Bronchial epithelial cell (primary cell): ENCODE results near the gene SPTLC3. TPM values are rescaled to one million over a fixed set of nuclear protein-coding genes. Genes with fewer than 3 reads are reported as not detected.

Experiments
- DNase-seq: peaks from one replicate; pipeline ENCODE4 v3.0.0-alpha.2; 2010; ENCODE audit warnings: low read depth
- FAIRE-seq: peaks from 2 replicates; lab custom pipeline; 2011; peaks lifted over from hg19 to GRCh38; lab: Jason Lieb, UNC
- H3K27me3 ChIP-seq: 2 replicates; pipeline ENCODE4 v1.5.1; 2011; ENCODE audit warnings: low read length; ENCODE audit not compliant: control insufficient read depth, insufficient read depth
- H3K36me3 ChIP-seq: 2 replicates; pipeline ENCODE4 v1.5.1; 2011; ENCODE audit warnings: low read length; ENCODE audit not compliant: control insufficient read depth, insufficient read depth
- H3K4me3 ChIP-seq: 2 replicates; pipeline ENCODE4 v1.5.1; 2011; ENCODE audit warnings: mild to moderate bottlenecking, low read depth, low read length, control low read depth
- total RNA-seq: library from RNA; depleted of rRNA; stranded (reverse); fragments of >200 nt; gene quantifications from 2 replicates; pipeline ENCODE4 v1.2.1, GENCODE V29; 2014
- TF ChIP-seq, protein P1 (sequence below): IDR thresholded peaks from 2 replicates; pipeline ENCODE4 v1.5.1; 2011; ENCODE audit warnings: mild to moderate bottlenecking, moderate library complexity, low read length, control low read depth, inconsistent platforms; ENCODE audit not compliant: insufficient read depth, severe bottlenecking

The SPTLC3 gene
- total RNA-seq, 1 donor from 2014 or later = 2.4 TPM

GRCh38 chr20:13102237-13102636, 93.5 kb downstream of the SPTLC3 start:
- FAIRE-seq (no peak), DNase-seq (no peak)
- Histone ChIP-seq H3K27me3 (no peaks in the 10 kb centered on the region), H3K36me3 (no peaks in the 10 kb centered on the region), H3K4me3 (no peak overlapping the region)
- TF ChIP-seq, protein P1, sequence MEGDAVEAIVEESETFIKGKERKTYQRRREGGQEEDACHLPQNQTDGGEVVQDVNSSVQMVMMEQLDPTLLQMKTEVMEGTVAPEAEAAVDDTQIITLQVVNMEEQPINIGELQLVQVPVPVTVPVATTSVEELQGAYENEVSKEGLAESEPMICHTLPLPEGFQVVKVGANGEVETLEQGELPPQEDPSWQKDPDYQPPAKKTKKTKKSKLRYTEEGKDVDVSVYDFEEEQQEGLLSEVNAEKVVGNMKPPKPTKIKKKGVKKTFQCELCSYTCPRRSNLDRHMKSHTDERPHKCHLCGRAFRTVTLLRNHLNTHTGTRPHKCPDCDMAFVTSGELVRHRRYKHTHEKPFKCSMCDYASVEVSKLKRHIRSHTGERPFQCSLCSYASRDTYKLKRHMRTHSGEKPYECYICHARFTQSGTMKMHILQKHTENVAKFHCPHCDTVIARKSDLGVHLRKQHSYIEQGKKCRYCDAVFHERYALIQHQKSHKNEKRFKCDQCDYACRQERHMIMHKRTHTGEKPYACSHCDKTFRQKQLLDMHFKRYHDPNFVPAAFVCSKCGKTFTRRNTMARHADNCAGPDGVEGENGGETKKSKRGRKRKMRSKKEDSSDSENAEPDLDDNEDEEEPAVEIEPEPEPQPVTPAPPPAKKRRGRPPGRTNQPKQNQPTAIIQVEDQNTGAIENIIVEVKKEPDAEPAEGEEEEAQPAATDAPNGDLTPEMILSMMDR = no peak

- TF ChIP-seq, protein P1 = no peak
- Histone ChIP-seq H3K27me3 (no peaks in the 10 kb centered on the region), H3K36me3 (no peaks in the 10 kb centered on the region), H3K4me3 (no peak overlapping the region)
- FAIRE-seq = peak; percentile 64
- no peak for DNase-seq
Measured at GRCh38 chr20:13102694-13103093, 93.9 kb downstream of the SPTLC3 start.

DNA sequence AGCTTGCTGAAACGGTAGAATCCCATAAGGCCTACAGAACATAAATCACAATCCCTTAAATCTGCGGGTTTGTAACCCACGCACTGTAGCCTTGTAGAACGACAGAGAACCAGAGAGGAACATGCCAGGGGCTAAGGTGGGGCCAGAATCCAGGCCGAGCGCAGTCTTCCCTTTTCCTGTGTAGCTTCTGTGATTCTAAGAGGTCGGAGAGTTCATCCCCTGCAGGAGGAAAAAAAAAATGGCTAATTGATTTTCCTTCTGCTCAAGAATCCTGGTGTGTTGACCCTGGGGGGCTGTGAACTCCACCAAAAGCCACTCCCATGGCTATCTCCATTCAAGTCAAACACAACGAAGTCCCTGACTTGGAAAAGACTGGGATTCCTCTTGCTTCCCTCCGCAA, 96.3 kb downstream of the SPTLC3 start:
- H3K36me3 ChIP-seq = no peaks in the 10 kb centered on the region
- TF ChIP-seq, protein P1 = no peak
- FAIRE-seq (no peak), DNase-seq (no peak)
- H3K27me3 ChIP-seq = no peaks in the 10 kb centered on the region
- H3K4me3 ChIP-seq = no peak overlapping the region

- FAIRE-seq (no peak), DNase-seq (peak; percentile 40)
- Histone ChIP-seq H3K4me3 (no peak overlapping the region), H3K27me3 (no peaks in the 10 kb centered on the region), H3K36me3 (no peaks in the 10 kb centered on the region)
- TF ChIP-seq, protein P1 = peak; percentile 39
Measured at GRCh38 chr20:13105864-13106457, 97.2 kb downstream of the SPTLC3 start.

DNA sequence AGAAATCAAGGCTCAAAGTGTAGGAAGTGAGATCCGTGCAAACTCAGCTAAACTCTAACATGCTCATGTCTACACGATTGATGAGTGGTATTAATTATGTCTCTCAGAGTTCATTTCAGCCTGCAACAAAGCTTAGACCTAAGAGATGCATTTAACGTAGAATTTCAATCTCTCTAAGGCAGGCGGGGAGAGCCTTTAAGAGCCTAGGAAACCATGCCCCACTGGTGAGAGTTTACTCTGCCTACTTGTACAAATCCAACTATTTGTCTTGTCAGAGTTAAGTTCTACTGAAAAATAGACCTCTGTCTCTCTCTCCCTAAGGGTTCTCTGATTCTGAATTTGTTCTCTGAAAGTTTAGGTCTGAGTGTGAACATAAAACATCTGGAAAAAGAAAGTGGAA, 100.9 kb downstream of the SPTLC3 start:
- no peak for FAIRE-seq
- no peaks in the 10 kb centered on the region for H3K36me3 ChIP-seq
- TF ChIP-seq, protein P1 = no peak
- DNase-seq = no peak
- no peak overlapping the region for H3K4me3 ChIP-seq
- no peaks in the 10 kb centered on the region for H3K27me3 ChIP-seq

DNA sequence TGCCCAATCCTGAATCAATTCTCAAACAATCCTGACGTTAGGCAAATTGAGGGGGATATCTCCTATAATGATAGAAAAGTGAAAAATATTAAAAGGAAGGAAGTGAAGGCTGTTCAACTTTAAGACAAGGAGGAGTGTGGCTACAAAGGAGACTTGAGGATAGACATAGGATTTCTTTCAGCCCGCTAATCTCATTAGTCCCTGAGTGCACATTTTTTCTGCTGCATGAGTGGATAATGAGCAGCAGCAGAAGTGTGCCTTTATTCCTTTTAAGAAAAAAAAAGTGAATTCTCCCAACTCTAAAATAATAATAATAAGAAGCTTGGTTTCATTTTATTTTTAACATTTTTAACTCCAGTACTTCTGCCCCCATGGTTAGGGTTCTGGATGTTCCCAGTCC, 102.0 kb downstream of the SPTLC3 start:
- DNase-seq = no peak
- Histone ChIP-seq H3K27me3 (no peaks in the 10 kb centered on the region), H3K4me3 (no peak overlapping the region), H3K36me3 (no peaks in the 10 kb centered on the region)
- TF ChIP-seq, protein P1 = no peak
- FAIRE-seq = no peak
